A549 (cell line): ENCODE results near the gene FNTB.

ENCODE experiments used
- CHD4 ChIP-seq: fragments of 200-600 bp; sonication (generic); IDR thresholded peaks from 2 replicates; pipeline ENCODE4 v1.6.1; 2016; ENCODE audit warnings: antibody characterized with exemption, mild to moderate bottlenecking, borderline replicate concordance
- CTCF ChIP-seq: fragments of >200 bp; sonication (Bioruptor Twin); formaldehyde crosslinking; IDR thresholded peaks from 3 replicates; pipeline ENCODE4 v1.5.1; 2016
- E2F6 ChIP-seq: IDR thresholded peaks from 2 replicates; pipeline ENCODE4 v1.6.1; 2012; ENCODE audit warnings: low read depth, borderline replicate concordance
- ESRRA ChIP-seq: fragments of 150-350 bp; IDR thresholded peaks from 2 replicates; pipeline ENCODE4 v1.6.1; 2014; ENCODE audit warnings: mild to moderate bottlenecking, low read length, borderline replicate concordance
- JUN ChIP-seq, 2 experiments: fragments of >200 bp; sonication (Bioruptor Twin); formaldehyde crosslinking; IDR thresholded peaks; 2 replicates in 1 of 2; 3 replicates in 1 of 2; pipeline ENCODE4 v1.6.1; 2016 to 2017
- POLR2A ChIP-seq: IDR thresholded peaks from 2 replicates; pipeline ENCODE4 v1.6.1; 2012; ENCODE audit warnings: mild to moderate bottlenecking, low read length
- RAD21 ChIP-seq, 2 experiments: fragments of >200 bp in 1 of 2; sonication (Bioruptor Twin) in 1 of 2; formaldehyde crosslinking in 1 of 2; IDR thresholded peaks in 1 of 2; conservative IDR thresholded peaks in 1 of 2; 2 replicates in 1 of 2; 3 replicates in 1 of 2; pipeline ENCODE4 v1.6.1; 2012 to 2018; ENCODE audit warnings: inconsistent platforms in 1 of 2
- RFX5 ChIP-seq: fragments of 450-650 bp; IDR thresholded peaks from 2 replicates; pipeline ENCODE4 v1.7.1; 2014; ENCODE audit warnings: antibody characterized with exemption, mild to moderate bottlenecking, moderate library complexity
- SMC3 ChIP-seq: fragments of >200 bp; sonication (Bioruptor Twin); formaldehyde crosslinking; IDR thresholded peaks from 3 replicates; pipeline ENCODE4 v1.6.1; 2018; ENCODE audit warnings: inconsistent platforms

GRCh38 chr14:64965356-64966000 is 21.2 kb upstream of the FNTB start:
- TF ChIP-seq CTCF (no peak), RFX5 (no peak), CHD4 (no peak), JUN (IDR thresholded peaks at IDR 0.05) (no peak), E2F6 (no peak), RAD21 (conservative IDR thresholded peaks at IDR 0.05 in 1 of 2, IDR thresholded peaks at IDR 0.05 in 1 of 2) (no peak), SMC3 (no peak), ESRRA (no peak), POLR2A (no peak)
